Tibial nerve (tissue), 4 donors: ENCODE measurements around the gene CHADL.

ENCODE experiments used
- CTCF ChIP-seq, 5 experiments: fragments of 200-600 bp in 3 of 5; fragments of 450-650 bp in 2 of 5; sonication (generic) in 3 of 5; IDR thresholded peaks; one replicate each; pipeline ENCODE4 v1.5.1; 2016 to 2019; ENCODE audit warnings: antibody characterized with exemption in 5 of 5, mild to moderate bottlenecking in 3 of 5, moderate library complexity in 2 of 5
- EP300 ChIP-seq, 2 donors: sonication (generic); formaldehyde crosslinking; IDR thresholded peaks; one replicate each; pipeline ENCODE4 v1.6.1; 2017; ENCODE audit warnings: antibody characterized with exemption in 2 of 2, mild to moderate bottlenecking in 1 of 2
- POLR2A ChIP-seq, 2 donors: fragments of 450-650 bp; IDR thresholded peaks; one replicate each; pipeline ENCODE4 v1.6.1; 2017; ENCODE audit warnings: antibody characterized with exemption in 2 of 2, mild to moderate bottlenecking in 2 of 2, moderate library complexity in 2 of 2

DNA sequence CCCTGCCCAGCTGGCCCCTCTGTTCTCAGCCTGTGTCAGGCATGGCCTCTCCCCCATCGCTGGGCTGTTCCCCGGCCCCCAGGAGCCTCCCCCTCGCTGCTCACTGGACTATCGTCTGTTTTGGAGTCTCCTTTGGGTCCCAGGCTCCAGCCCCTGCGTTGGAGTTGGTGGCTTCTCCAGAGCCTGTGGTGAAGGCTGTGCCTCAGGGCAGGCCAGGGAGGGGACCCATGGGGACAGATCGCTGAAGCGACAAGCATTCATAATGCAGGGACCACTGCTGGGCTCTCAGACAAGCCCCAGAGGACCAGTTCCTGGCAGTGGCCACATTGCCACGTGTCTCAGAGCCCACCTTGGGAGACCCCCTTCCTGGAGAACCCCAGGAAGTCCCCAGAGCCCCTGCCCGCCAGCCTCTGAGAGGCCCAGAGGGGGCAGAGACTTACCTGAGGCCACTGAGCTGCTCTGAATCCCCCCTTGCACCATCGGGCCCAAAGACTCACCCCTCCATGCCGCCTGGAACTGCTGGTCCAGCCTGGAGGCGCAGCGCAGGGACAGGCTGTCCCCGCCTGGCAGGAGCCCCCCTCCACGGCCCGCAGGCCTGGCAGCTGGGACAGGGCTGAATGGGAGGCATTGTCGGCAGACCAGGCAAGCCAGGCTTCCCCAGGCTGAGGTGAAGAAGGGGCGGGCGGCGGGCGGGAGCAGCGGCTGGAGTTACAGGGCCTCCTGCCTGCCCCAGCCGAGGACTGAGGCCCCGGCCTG lies at the start of gene CHADL:
- TF ChIP-seq CTCF (IDR thresholded peaks at IDR 0.05) (peak in 2 of 5 experiments; percentile 6 to 20), POLR2A (IDR thresholded peaks at IDR 0.05) (peak in 1 of 2 donors; percentile 45), EP300 (IDR thresholded peaks at IDR 0.05) (peak in 1 of 2 donors; percentile 86)
